ENCODE data around the gene EFCAB9.
"Not testable (repeated sequence)": the region's sequence is repeated elsewhere in the genome, so short reads cannot be mapped to it uniquely, and the experiment has no call there.

EFCAB9 gene

DNA sequence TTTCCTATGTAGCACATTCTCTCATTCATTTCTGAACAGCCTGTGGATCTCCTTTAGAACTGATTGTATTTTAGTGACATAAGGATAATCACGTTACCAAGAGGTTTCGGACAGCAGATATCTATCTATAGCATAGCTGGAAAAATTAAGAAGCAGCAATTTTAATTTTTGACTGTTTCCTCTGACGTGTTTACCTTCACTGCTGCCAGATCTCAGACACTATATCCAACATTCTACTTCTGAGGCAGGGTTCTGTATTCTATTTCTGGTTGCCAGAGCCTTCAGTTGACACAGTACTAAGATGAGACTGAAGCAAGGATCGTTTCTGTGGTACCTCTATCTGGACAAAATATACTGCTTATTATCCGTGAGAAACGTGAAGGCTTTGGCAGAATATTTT is at the start of gene EFCAB9:
EFCAB9 (plus strand) TSS at position 301 of the 400 bp plus-strand sequence; CDS start at position 302, 1 bp downstream.
- DNase-seq (ENCODE audit: low spot score), result no peak

GRCh38 chr5:172144291-172144815 is 49.6 kb upstream of the EFCAB9 start:
- no peak for DNase-seq (ENCODE audit: low spot score)

- DNase-seq (ENCODE audit: low spot score), result no peak
These were observed 48.8 kb upstream of the EFCAB9 start for GRCh38 chr5:172144931-172145869.

- no peak for DNase-seq (ENCODE audit: low spot score)
These were observed 47.9 kb upstream of the EFCAB9 start for GRCh38 chr5:172145870-172146747.

GRCh38 chr5:172146748-172147092 is 47.3 kb upstream of the EFCAB9 start:
- DNase-seq (ENCODE audit: low spot score), result no peak

GRCh38 chr5:172147857-172148256 is 46.1 kb upstream of the EFCAB9 start:
- DNase-seq (ENCODE audit: low spot score), result no peak

DNA sequence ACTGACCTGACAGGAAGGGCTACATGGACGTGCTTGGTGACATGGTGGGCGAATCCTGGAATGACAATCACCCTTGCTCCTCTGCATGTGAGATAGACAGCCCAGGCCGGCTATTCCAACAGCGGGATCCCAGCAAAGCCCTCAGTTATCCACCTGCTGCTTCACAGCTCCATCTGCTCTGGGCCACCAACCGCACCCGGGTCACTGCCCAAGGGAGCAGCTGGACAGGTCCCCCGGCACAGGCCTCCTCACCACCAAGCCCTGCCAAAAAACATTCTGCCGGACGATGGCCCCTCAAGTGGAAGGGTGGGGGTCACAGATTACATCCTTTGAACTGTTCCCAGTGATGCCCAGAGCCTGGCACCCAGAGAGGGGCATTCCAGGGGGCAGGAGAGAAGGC is 45.6 kb upstream of the EFCAB9 start:
- DNase-seq (ENCODE audit: low spot score), result no peak

- DNase-seq (ENCODE audit: low spot score), result no peak
These were observed 44.9 kb upstream of the EFCAB9 start for GRCh38 chr5:172149073-172149472.

DNA sequence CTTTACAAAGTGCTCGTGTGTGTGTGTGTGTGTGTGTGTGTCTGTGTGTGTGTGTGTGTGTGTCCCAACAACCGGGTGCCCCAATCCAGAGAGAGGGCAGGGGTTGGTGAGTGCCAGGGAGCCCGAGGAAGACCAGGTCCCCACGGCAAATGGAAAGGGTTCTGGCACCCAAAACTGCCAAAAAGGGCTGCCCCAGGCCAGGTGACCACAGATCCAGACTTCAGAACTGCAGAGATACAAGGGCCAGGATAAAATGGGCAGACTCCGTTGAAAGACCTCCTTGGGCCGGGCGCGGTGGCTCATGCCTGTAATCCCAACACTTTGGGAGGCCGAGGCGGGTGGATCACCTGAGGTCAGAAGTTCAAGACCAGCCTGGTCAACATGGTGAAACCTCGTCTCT is 44.5 kb upstream of the EFCAB9 start:
- DNase-seq (ENCODE audit: low spot score), result not testable (repeated sequence)

- no peak for DNase-seq (ENCODE audit: low spot score)
These were observed 43.2 kb upstream of the EFCAB9 start for GRCh38 chr5:172150514-172151425.

- DNase-seq (ENCODE audit: low spot score), result no peak
These were observed 42.2 kb upstream of the EFCAB9 start for GRCh38 chr5:172151661-172152210.

DNA sequence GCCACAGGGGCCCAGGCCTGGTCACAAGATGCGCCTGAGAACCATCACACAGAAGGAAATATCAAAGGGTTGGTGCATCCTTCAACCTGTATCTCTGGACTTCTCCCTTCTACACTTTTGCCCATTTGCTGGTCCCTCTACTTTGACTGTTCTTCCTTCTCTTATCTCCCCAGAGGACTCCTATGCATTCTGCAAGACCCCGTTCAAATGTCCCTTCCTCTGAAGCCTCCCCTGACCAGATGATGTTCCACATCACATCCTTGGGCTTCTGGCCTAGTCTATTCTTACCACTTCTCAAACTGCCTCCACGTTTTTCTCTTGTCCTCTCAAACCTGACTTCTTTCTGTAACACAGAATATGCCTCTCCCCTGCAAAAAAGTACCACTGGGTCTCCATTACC is 40.3 kb upstream of the EFCAB9 start:
- DNase-seq (ENCODE audit: low spot score), result no peak

DNA sequence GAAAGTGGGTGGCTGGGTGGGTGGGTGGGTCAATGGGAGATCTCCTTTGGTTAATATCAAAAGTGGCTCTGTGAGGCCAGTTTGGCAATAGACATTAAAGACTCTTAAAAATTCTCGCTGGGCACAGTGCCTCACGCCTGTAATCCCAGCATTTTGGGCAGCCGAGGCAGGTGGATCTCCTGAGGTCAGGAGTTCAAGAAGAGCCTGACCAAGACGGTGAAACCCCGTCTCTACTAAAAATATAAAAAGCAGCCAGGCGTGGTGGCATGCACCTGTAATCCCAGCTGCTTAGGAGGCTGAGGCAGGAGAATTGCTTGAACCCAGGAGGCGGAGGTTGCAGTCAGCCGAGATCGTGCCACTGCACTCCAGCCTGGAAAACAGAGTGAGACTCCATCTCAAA is 38.9 kb upstream of the EFCAB9 start:
- not testable (repeated sequence) for DNase-seq (ENCODE audit: low spot score)

DNA sequence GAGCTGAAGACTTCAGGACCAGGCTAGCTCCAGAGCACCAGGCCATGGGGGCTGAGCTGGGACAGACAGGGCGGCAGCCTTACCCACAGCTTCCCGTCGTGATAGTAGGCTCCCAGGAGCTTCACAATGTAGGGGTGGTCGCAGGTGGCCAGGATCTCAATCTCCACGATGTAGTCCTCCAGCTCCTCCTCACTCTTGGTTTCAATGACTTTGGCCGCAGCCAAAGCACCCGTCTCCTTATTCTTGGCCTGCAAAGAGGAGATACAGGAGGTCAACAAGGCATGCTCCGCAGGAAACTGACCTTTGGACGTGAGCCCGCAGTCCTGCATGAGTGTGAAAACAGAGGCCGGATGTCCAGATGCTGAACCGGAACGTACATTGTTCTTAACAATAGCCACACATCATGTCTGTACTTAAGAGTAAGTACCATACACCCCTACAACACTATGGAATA is 37.4 kb upstream of the EFCAB9 start:
- no peak for DNase-seq (ENCODE audit: low spot score)

DNA sequence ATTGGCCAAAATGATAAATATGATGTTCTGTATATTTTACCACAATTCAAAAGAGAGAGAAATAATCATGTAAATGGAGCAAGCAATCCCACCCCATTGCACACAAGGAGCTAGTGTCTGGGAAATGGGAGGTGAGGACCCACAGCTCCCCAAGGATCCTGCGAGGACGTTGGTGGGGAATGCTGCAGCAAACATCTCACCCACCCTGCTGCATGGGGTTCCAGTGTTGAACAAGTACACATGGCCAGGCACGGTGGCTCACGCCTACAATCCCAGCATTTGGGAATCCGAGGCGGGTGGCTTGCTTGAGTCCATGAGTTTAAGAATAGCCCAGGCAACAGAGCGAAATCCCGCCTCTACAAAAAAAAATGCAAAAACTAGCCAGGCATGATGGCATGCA is 35.0 kb upstream of the EFCAB9 start:
- no peak for DNase-seq (ENCODE audit: low spot score)

GRCh38 chr5:172160506-172160905 is 33.5 kb upstream of the EFCAB9 start:
- DNase-seq (ENCODE audit: low spot score), result no peak

GRCh38 chr5:172162323-172162986 is 31.5 kb upstream of the EFCAB9 start:
- no peak for DNase-seq (ENCODE audit: low spot score)

GRCh38 chr5:172162987-172163343 is 31.0 kb upstream of the EFCAB9 start:
- DNase-seq (ENCODE audit: low spot score), result no peak

GRCh38 chr5:172163346-172163745 is 30.6 kb upstream of the EFCAB9 start:
- no peak for DNase-seq (ENCODE audit: low spot score)

GRCh38 chr5:172164769-172165212 is 29.2 kb upstream of the EFCAB9 start:
- DNase-seq (ENCODE audit: low spot score), result no peak

DNA sequence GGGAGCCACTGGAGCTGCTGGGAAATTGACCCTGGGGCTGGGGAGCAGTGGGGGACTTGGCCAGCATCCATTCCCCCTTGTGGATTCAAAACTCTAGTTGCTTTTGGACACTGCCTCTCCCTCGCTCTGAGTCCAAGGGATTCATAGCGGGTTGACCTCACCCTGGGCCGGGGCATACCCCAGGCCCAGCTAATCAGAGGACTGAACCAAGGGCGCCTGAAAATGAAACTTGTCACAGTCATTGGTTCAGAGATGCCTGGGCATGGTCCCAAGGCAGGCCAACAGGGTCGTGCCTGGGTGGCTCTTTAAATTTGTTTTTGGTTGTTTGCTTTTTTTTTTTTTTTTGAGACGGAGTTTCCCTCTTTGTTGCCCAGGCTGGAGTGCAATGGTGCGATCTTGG is 28.5 kb upstream of the EFCAB9 start:
- no peak for DNase-seq (ENCODE audit: low spot score)
